ENCODE data around the gene BTBD9. TPM values are rescaled to one million over a fixed set of nuclear protein-coding genes. Genes with fewer than 3 reads are reported as not detected.

Gene BTBD9
- total and polyA plus RNA-seq, 2 experiments from 2014 or later, result 10.0 to 13.7 TPM

DNA sequence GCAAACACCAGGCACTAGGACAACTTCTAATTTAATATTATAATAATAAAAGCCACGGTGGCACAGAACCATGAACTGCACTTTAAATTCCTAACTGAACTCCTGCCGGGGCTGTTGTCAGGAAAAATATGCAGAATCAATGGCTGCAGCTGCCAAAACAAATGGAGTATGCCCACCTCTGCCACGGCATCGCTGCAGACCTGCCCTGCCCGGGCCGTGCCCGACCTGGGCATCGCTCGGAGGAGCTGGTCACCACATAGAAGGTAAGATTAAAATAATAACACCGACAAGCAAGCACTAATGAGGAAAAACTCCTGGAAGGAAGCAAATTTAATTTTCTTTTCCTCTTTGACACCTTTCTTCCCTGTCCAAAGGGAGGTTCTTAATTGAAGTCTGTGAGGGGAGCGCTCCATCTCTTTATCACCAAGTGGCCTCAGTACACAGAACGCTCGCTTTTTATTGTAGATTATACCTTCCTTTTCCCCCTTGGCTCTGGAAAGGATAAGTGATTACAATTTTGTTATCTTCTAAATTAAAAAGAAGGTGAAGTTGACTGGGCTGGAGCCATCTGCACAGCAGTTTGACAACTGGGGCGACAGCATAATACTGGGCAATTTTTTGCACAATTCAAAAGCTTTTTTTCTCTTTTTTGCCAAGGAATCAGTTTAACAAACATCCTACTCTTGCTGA lies 468.9 kb downstream of the BTBD9 start:
- no peak for DNase-seq
- Histone ChIP-seq H3K4me3 (no peak overlapping the region), H3K27me3 (replicated peaks; ENCODE audit: insufficient read depth) (no peaks in the 10 kb centered on the region), H3K4me2 (ENCODE audit: unreplicated experiment) (no peak overlapping the region), H3K9me2 (ENCODE audit: insufficient read depth) (no peaks in the 10 kb centered on the region), H4K20me1 (ENCODE audit: insufficient read depth) (no peaks in the 10 kb centered on the region), H3K9ac (no peak overlapping the region), H3K36me3 (ENCODE audit: low read depth) (no peaks in the 10 kb centered on the region), H3K4me1 (ENCODE audit: insufficient read depth) (no peaks in the 10 kb centered on the region), H3K79me2 (ENCODE audit: insufficient read depth) (no peaks in the 10 kb centered on the region), H2AFZ (no peak overlapping the region), H3K9me3 (ENCODE audit: low read depth) (no peaks in the 10 kb centered on the region), H3K27ac (no peak overlapping the region), H3F3A (ENCODE audit: insufficient read depth) (no peaks in the 10 kb centered on the region)
- TF ChIP-seq EZH2phosphoT487 (IDR thresholded peaks at IDR 0.05; ENCODE audit: insufficient read depth, low read depth) (no peak), EZH2 (IDR thresholded peaks at IDR 0.05; ENCODE audit: insufficient read depth, poor library complexity, severe bottlenecking) (no peak)
- in situ Hi-C loops (cut with MboI), result no loop called here
- WGBS, 2 experiments (ENCODE audit: low coverage in 1 of 2, low lambda C conversion rate in 2 of 2, missing lambda C conversion rate in 2 of 2), result 83 to 88% methylated on average over 14 of the region's 14 CpGs

- H3K4me3 ChIP-seq, result no peak overlapping the region
- H3K27ac ChIP-seq, result no peak overlapping the region
- H2AFZ ChIP-seq, result no peak overlapping the region
- TF ChIP-seq EZH2 (IDR thresholded peaks at IDR 0.05; ENCODE audit: insufficient read depth, poor library complexity, severe bottlenecking), result no peak
- no peak for TF ChIP-seq EZH2phosphoT487 (IDR thresholded peaks at IDR 0.05; ENCODE audit: insufficient read depth, low read depth)
- H3K9me3 ChIP-seq (ENCODE audit: low read depth), result no peaks in the 10 kb centered on the region
- no peak overlapping the region for H3K4me2 ChIP-seq (ENCODE audit: unreplicated experiment)
- no peaks in the 10 kb centered on the region for H3K4me1 ChIP-seq (ENCODE audit: insufficient read depth)
- no peaks in the 10 kb centered on the region for H3K27me3 ChIP-seq (replicated peaks; ENCODE audit: insufficient read depth)
- in situ Hi-C loops (cut with MboI), result no loop called here
- H4K20me1 ChIP-seq (ENCODE audit: insufficient read depth), result no peaks in the 10 kb centered on the region
- no peaks in the 10 kb centered on the region for H3K36me3 ChIP-seq (ENCODE audit: low read depth)
- no peaks in the 10 kb centered on the region for H3K9me2 ChIP-seq (ENCODE audit: insufficient read depth)
- no peaks in the 10 kb centered on the region for H3F3A ChIP-seq (ENCODE audit: insufficient read depth)
- 76 to 87% methylated on average over 18 to 19 of the region's 19 CpGs for WGBS, 2 experiments (ENCODE audit: low coverage in 1 of 2, low lambda C conversion rate in 2 of 2, missing lambda C conversion rate in 2 of 2)
- H3K79me2 ChIP-seq (ENCODE audit: insufficient read depth), result no peaks in the 10 kb centered on the region
- no peak for DNase-seq
- no peak overlapping the region for H3K9ac ChIP-seq
These were observed 469.7 kb downstream of the BTBD9 start for GRCh38 chr6:38169977-38170526.

GRCh38 chr6:38169221-38169976 lies 470.3 kb downstream of the BTBD9 start:
- no peak overlapping the region for H3K4me2 ChIP-seq (ENCODE audit: unreplicated experiment)
- TF ChIP-seq EZH2 (IDR thresholded peaks at IDR 0.05; ENCODE audit: insufficient read depth, poor library complexity, severe bottlenecking), result no peak
- no peak for TF ChIP-seq EZH2phosphoT487 (IDR thresholded peaks at IDR 0.05; ENCODE audit: insufficient read depth, low read depth)
- no peak for DNase-seq
- no peaks in the 10 kb centered on the region for H3K4me1 ChIP-seq (ENCODE audit: insufficient read depth)
- H4K20me1 ChIP-seq (ENCODE audit: insufficient read depth), result no peaks in the 10 kb centered on the region
- no peaks in the 10 kb centered on the region for H3K9me3 ChIP-seq (ENCODE audit: low read depth)
- in situ Hi-C loops (cut with MboI), result no loop called here
- no peaks in the 10 kb centered on the region for H3K36me3 ChIP-seq (ENCODE audit: low read depth)
- H3K9me2 ChIP-seq (ENCODE audit: insufficient read depth), result no peaks in the 10 kb centered on the region
- no peak overlapping the region for H3K27ac ChIP-seq
- no peaks in the 10 kb centered on the region for H3F3A ChIP-seq (ENCODE audit: insufficient read depth)
- no peak overlapping the region for H3K4me3 ChIP-seq
- no peaks in the 10 kb centered on the region for H3K79me2 ChIP-seq (ENCODE audit: insufficient read depth)
- H3K27me3 ChIP-seq (replicated peaks; ENCODE audit: insufficient read depth), result no peaks in the 10 kb centered on the region
- WGBS, 2 experiments (ENCODE audit: low coverage in 1 of 2, low lambda C conversion rate in 2 of 2, missing lambda C conversion rate in 2 of 2), result 86 to 89% methylated on average over 13 to 20 of the region's 20 CpGs
- H2AFZ ChIP-seq, result no peak overlapping the region
- no peak overlapping the region for H3K9ac ChIP-seq

- H3K4me1 ChIP-seq (ENCODE audit: insufficient read depth), result no peaks in the 10 kb centered on the region
- DNase-seq, result no peak
- H3K27me3 ChIP-seq (replicated peaks; ENCODE audit: insufficient read depth), result no peaks in the 10 kb centered on the region
- H4K20me1 ChIP-seq (ENCODE audit: insufficient read depth), result no peaks in the 10 kb centered on the region
- TF ChIP-seq EZH2 (IDR thresholded peaks at IDR 0.05; ENCODE audit: insufficient read depth, poor library complexity, severe bottlenecking) (no peak), EZH2phosphoT487 (IDR thresholded peaks at IDR 0.05; ENCODE audit: insufficient read depth, low read depth) (no peak)
- in situ Hi-C loops (cut with MboI), result no loop called here
- H3K79me2 ChIP-seq (ENCODE audit: insufficient read depth), result no peaks in the 10 kb centered on the region
- H3K9ac ChIP-seq, result no peak overlapping the region
- H3K4me3 ChIP-seq, result no peak overlapping the region
- 71 to 72% methylated on average over 8 of the region's 8 CpGs for whole genome bisulfite sequencing, 2 experiments (ENCODE audit: low coverage in 1 of 2, low lambda C conversion rate in 2 of 2, missing lambda C conversion rate in 2 of 2)
- no peaks in the 10 kb centered on the region for H3K9me3 ChIP-seq (ENCODE audit: low read depth)
- H3K4me2 ChIP-seq (ENCODE audit: unreplicated experiment), result no peak overlapping the region
- H3F3A ChIP-seq (ENCODE audit: insufficient read depth), result no peaks in the 10 kb centered on the region
- H2AFZ ChIP-seq, result no peak overlapping the region
- no peaks in the 10 kb centered on the region for H3K9me2 ChIP-seq (ENCODE audit: insufficient read depth)
- H3K36me3 ChIP-seq (ENCODE audit: low read depth), result no peaks in the 10 kb centered on the region
- no peak overlapping the region for H3K27ac ChIP-seq
These were observed 471.0 kb downstream of the BTBD9 start for GRCh38 chr6:38168699-38169098.

Data from GM23248 (cell line).